Measurements from ENCODE around the gene IFT172. TPM values are rescaled to one million over a fixed set of nuclear protein-coding genes. Genes with fewer than 3 reads are reported as not detected.

Gene IFT172
- total RNA-seq, 1 donor from 2014 or later: 12.4 TPM

GRCh38 chr2:27464443-27464842 lies 25.1 kb downstream of the IFT172 start:
- no peaks in the 10 kb centered on the region for H3K27me3 Mint-ChIP-seq
- H3K36me3 Mint-ChIP-seq (ENCODE audit: low read depth): no peaks in the 10 kb centered on the region
- no peak overlapping the region for H3K27ac Mint-ChIP-seq
- no peaks in the 10 kb centered on the region for H3K4me1 Mint-ChIP-seq
- intact Hi-C loops (cut with micrococcal nuclease): no loop called here
- H3K4me3 Mint-ChIP-seq: no peak overlapping the region
- no peak for DNase-seq
- no peaks in the 10 kb centered on the region for H3K9me3 Mint-ChIP-seq

DNA sequence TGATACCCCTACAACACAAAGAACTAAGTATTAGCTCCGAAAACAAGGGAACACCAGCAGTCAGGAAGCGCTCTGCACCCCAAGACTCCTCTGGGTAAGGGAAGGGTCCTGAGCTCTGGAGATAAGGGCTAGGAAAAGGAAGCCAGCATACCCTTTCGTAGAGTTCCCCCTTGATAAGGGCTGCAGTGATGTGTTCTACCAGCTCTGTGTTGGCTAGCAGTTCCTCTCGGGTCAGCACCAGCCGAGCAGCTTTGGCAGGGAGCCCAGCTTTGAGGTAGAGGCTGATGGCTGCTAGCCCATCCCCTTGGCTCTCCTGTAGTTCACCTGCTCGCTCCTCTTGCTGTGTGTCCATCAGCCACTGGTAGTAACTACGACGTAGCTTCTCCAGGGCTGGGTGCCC lies 28.4 kb downstream of the IFT172 start:
- Mint-ChIP-seq H3K27me3 (no peaks in the 10 kb centered on the region), H3K36me3 (ENCODE audit: low read depth) (no peaks in the 10 kb centered on the region), H3K4me3 (no peak overlapping the region), H3K9me3 (no peaks in the 10 kb centered on the region), H3K4me1 (no peaks in the 10 kb centered on the region), H3K27ac (no peak overlapping the region)
- no peak for DNase-seq
- intact Hi-C loops (cut with micrococcal nuclease): no loop called here

DNA sequence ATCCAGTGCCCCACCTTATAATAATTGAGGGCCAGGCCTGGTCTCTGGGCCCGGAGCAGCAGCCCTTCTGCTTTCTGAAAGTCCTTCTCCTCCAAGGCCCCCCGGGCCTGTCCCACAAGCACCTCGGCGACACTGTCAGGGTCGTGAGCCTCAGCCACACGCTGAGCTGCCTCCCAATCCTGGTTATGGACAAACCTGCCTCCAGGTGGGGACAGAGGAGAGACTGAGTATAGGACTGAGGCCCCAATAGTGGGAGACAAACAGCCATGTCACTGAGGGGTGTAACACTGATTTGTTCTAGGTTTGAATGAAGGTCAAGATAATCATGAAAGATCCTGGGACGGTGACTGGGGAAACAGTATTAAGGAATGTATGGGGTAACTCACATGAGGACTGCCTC lies 35.6 kb downstream of the IFT172 start:
- H3K27me3 Mint-ChIP-seq: no peaks in the 10 kb centered on the region
- DNase-seq: no peak
- intact Hi-C loops (cut with micrococcal nuclease): no loop called here
- peaks cover 14% of the 10 kb centered on the region for H3K36me3 Mint-ChIP-seq (ENCODE audit: low read depth)
- H3K4me1 Mint-ChIP-seq: no peaks in the 10 kb centered on the region
- H3K27ac Mint-ChIP-seq: no peak overlapping the region
- no peak overlapping the region for H3K4me3 Mint-ChIP-seq
- H3K9me3 Mint-ChIP-seq: no peaks in the 10 kb centered on the region

DNA sequence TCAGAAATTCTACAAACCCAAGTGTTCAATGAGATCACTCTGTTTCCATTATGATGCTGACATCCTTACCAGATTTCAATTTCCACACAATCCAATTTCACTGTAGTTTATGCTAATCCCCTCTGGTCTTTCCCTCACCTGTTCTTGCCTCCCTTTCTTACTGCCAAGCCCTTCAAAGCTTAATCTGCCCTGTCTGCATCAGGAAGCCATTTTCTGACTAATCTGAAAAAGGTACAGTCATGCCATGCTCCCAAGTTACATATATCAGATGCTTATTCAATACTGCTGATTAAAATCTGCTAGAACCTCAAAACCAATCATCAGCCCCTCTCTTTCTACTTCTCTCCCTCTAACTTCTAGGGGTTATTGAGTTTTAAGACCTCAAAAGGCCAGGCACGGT lies 38.4 kb downstream of the IFT172 start:
- Mint-ChIP-seq H3K27ac (peak overlapping the region; percentile 9), H3K4me3 (no peak overlapping the region), H3K36me3 (ENCODE audit: low read depth) (peaks cover 14% of the 10 kb centered on the region), H3K4me1 (peaks cover under 1% of the 10 kb centered on the region), H3K27me3 (no peaks in the 10 kb centered on the region), H3K9me3 (no peaks in the 10 kb centered on the region)
- intact Hi-C loops (cut with micrococcal nuclease): no loop called here
- no peak for DNase-seq

DNA sequence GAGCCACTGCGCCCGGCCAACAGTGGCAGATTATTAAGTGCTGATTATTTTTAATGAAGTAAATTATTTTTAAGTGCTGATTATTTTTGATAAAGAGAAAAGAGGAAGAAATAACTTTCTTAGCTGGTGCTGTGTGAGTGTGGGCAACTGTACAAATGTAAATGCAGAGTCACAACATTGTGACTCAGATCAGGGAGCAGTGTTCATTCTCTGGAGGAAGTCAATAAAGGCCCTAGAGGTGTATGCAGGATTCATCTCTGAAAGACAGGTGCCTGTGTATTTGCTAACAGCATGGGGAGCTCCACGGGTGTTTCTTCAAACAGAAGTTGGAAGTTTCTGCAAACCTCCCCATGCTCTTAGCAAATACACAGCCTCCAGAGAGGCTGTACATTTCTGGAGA lies 41.2 kb downstream of the IFT172 start:
- no peak overlapping the region for H3K4me3 Mint-ChIP-seq
- intact Hi-C loops (cut with micrococcal nuclease): no loop called here
- H3K4me1 Mint-ChIP-seq: peaks cover 7% of the 10 kb centered on the region
- H3K36me3 Mint-ChIP-seq (ENCODE audit: low read depth): peaks cover 18% of the 10 kb centered on the region
- H3K27ac Mint-ChIP-seq: no peak overlapping the region
- no peaks in the 10 kb centered on the region for H3K27me3 Mint-ChIP-seq
- no peak for DNase-seq
- H3K9me3 Mint-ChIP-seq: no peaks in the 10 kb centered on the region

- no peak overlapping the region for H3K4me3 Mint-ChIP-seq
- intact Hi-C loops (cut with micrococcal nuclease): no loop called here
- H3K27ac Mint-ChIP-seq: no peak overlapping the region
- peak; percentile 72 for DNase-seq
- H3K4me1 Mint-ChIP-seq: peaks cover 7% of the 10 kb centered on the region
- no peaks in the 10 kb centered on the region for H3K27me3 Mint-ChIP-seq
- H3K36me3 Mint-ChIP-seq (ENCODE audit: low read depth): peaks cover 29% of the 10 kb centered on the region
- H3K9me3 Mint-ChIP-seq: no peaks in the 10 kb centered on the region
Observed at GRCh38 chr2:27446057-27446456, 43.5 kb downstream of the IFT172 start.

DNA sequence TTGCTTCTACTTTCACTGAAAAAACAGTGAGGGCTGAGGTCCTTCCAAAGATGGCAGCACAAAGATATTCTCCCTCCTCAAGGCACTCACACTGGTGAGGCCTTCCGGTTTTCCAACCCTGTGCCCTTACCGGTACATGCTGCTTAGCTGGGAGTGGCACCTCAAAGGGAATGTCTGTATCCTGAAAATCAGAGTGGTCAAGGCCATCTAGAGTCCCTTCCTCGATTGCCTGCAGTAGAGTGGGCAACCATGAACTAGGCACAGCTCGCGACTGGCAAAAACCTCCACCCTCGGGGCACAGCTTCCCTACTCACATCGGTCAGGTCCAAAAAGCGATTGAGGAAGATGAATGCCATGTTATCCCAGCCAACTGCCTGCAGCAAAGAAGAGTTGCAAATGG lies 43.9 kb downstream of the IFT172 start:
- no peak overlapping the region for H3K4me3 Mint-ChIP-seq
- H3K27ac Mint-ChIP-seq: peak overlapping the region; percentile 40
- peaks cover 7% of the 10 kb centered on the region for H3K4me1 Mint-ChIP-seq
- peaks cover 32% of the 10 kb centered on the region for H3K36me3 Mint-ChIP-seq (ENCODE audit: low read depth)
- intact Hi-C loops (cut with micrococcal nuclease): no loop called here
- DNase-seq: no peak
- no peaks in the 10 kb centered on the region for H3K27me3 Mint-ChIP-seq
- no peaks in the 10 kb centered on the region for H3K9me3 Mint-ChIP-seq

- Mint-ChIP-seq H3K4me1 (peaks cover 7% of the 10 kb centered on the region), H3K9me3 (no peaks in the 10 kb centered on the region), H3K36me3 (ENCODE audit: low read depth) (peaks cover 36% of the 10 kb centered on the region), H3K4me3 (no peak overlapping the region), H3K27ac (no peak overlapping the region), H3K27me3 (no peaks in the 10 kb centered on the region)
- DNase-seq: no peak
- intact Hi-C loops (cut with micrococcal nuclease): no loop called here
Observed at GRCh38 chr2:27445155-27445554, 44.4 kb downstream of the IFT172 start.

DNA sequence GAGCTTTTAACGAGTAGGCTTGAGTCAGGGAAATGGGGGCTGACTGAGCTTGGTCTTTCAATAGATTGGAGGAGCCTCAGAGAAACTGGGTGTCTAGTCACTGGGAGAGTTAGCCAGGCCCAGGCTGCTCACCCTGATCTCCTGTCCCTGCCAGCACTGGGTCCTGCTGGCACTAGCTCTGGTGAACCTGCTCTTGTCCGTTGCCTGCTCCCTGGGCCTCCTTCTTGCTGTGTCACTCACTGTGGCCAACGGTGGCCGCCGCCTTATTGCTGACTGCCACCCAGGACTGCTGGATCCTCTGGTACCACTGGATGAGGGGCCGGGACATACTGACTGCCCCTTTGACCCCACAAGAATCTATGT lies 46.6 kb downstream of the IFT172 start:
- no peak overlapping the region for H3K4me3 Mint-ChIP-seq
- intact Hi-C loops (cut with micrococcal nuclease): no loop called here
- no peaks in the 10 kb centered on the region for H3K27me3 Mint-ChIP-seq
- H3K27ac Mint-ChIP-seq: no peak overlapping the region
- peaks cover 7% of the 10 kb centered on the region for H3K4me1 Mint-ChIP-seq
- no peak for DNase-seq
- H3K36me3 Mint-ChIP-seq (ENCODE audit: low read depth): peaks cover 42% of the 10 kb centered on the region
- H3K9me3 Mint-ChIP-seq: no peaks in the 10 kb centered on the region

DNA sequence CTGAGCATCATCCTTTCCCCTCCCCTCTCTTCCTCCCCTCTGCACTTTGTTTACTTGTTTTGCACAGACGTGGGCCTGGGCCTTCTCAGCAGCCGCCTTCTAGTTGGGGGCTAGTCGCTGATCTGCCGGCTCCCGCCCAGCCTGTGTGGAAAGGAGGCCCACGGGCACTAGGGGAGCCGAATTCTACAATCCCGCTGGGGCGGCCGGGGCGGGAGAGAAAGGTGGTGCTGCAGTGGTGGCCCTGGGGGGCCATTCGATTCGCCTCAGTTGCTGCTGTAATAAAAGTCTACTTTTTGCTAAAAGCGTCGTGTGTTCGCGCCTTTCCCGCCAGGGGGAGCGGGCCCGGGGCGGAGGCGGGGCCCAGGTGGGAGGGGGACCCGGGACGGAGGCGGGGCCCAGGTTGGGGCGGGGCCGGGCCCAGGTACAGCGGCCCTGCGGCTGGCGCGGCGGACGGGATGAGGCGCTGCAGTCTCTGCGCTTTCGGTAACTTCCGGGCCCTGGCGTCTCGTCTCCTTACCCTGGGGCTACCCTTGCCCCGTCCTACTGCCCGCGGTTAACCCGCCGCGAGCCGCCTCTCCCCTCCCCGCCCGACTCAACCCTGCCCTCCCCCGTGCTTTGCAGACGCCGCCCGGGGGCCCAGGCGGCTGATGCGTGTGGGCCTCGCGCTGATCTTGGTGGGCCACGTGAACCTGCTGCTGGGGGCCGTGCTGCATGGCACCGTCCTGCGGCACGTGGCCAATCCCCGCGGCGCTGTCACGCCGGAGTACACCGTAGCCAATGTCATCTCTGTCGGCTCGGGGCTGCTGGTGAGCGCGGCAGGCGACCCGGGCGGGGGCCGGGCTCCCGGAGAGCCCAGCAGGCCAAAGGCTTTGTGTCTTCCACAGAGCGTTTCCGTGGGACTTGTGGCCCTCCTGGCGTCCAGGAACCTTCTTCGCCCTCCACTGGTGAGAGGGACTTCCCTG lies 47.3 kb downstream of the IFT172 start, which contains the start of gene KRTCAP3:
Gene KRTCAP3, plus strand, starts transcription at position 424 of the 962 bp plus-strand sequence. Its CDS starts 32 bp downstream, at position 456.
- peak; percentile 74 for DNase-seq
- H3K36me3 Mint-ChIP-seq (ENCODE audit: low read depth): peaks cover 44% of the 10 kb centered on the region

DNA sequence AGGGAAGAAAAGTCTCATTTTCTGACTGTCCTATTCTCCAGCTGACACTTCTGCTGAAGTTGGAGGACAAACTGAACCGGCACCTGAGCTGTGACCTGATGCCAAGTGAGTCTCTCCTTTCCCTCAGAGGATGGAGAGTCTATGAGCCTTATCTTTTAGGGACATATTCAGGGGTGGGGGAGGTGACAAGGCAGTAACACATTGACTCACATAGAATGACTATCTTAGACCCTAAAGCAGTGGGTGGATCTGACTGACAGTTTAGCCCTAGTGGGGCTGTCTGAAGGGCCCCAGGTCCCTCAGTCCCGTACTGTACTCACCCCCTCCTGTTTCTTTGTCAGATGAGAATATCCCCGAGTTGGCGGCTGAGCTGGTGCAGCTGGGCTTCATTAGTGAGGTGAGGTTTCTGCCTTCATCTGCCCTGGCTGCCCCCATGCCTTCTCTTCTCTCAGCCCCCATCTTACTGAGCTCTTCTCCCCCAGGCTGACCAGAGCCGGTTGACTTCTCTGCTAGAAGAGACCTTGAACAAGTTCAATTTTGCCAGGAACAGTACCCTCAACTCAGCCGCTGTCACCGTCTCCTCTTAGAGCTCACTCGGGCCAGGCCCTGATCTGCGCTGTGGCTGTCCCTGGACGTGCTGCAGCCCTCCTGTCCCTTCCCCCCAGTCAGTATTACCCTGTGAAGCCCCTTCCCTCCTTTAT lies 48.2 kb downstream of the IFT172 start:
- Mint-ChIP-seq H3K9me3 (no peaks in the 10 kb centered on the region), H3K27ac (peak overlapping the region; percentile 60), H3K4me3 (no peak overlapping the region), H3K27me3 (no peaks in the 10 kb centered on the region), H3K4me1 (peaks cover 7% of the 10 kb centered on the region), H3K36me3 (ENCODE audit: low read depth) (peaks cover 53% of the 10 kb centered on the region)
- DNase-seq: no peak
- intact Hi-C loops (cut with micrococcal nuclease): no loop called here

More for the DNA sequence above, 47.3 kb downstream of the IFT172 start, which contains the start of gene KRTCAP3:
- no peaks in the 10 kb centered on the region for H3K9me3 Mint-ChIP-seq
- H3K4me3 Mint-ChIP-seq: no peak within 1 kb of the TSS
- intact Hi-C loops (cut with micrococcal nuclease): no loop called here
- peaks cover 7% of the 10 kb centered on the region for H3K4me1 Mint-ChIP-seq
- H3K27me3 Mint-ChIP-seq: no peaks in the 10 kb centered on the region
- H3K27ac Mint-ChIP-seq: peak within 1 kb of the TSS; percentile 60

- Mint-ChIP-seq H3K27me3 (no peaks in the 10 kb centered on the region), H3K27ac (no peak overlapping the region), H3K36me3 (ENCODE audit: low read depth) (peaks cover 70% of the 10 kb centered on the region), H3K9me3 (no peaks in the 10 kb centered on the region), H3K4me3 (no peak overlapping the region), H3K4me1 (peaks cover 11% of the 10 kb centered on the region)
- intact Hi-C loops (cut with micrococcal nuclease): no loop called here
- no peak for DNase-seq
Observed at GRCh38 chr2:27435628-27436027, 53.9 kb downstream of the IFT172 start.

DNA sequence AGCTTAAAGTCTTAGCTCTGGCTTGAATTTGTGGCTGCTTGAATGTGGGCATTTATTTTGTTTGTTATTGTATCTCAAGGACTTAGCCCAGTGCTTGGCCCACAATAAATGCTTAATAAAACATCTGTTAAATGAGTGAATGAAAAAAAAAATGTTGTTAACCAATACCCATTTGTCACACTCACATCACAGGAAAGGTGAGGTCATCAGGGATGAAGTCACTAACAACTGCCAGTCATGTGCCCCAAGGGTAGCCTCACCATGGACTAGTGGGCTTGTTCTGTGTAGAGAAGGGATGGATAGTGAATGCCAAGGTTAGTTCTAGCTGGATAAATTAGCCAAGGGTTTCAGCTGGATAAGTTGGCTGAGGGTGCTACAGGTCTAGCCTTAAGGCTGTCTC lies 58.1 kb downstream of the IFT172 start:
- intact Hi-C loops (cut with micrococcal nuclease): no loop called here
- Mint-ChIP-seq H3K27ac (peak overlapping the region; percentile 93), H3K4me1 (peaks cover 31% of the 10 kb centered on the region), H3K4me3 (peak overlapping the region; percentile 77), H3K36me3 (ENCODE audit: low read depth) (peaks cover 40% of the 10 kb centered on the region), H3K9me3 (no peaks in the 10 kb centered on the region), H3K27me3 (no peaks in the 10 kb centered on the region)
- peak; percentile 77 for DNase-seq

DNA sequence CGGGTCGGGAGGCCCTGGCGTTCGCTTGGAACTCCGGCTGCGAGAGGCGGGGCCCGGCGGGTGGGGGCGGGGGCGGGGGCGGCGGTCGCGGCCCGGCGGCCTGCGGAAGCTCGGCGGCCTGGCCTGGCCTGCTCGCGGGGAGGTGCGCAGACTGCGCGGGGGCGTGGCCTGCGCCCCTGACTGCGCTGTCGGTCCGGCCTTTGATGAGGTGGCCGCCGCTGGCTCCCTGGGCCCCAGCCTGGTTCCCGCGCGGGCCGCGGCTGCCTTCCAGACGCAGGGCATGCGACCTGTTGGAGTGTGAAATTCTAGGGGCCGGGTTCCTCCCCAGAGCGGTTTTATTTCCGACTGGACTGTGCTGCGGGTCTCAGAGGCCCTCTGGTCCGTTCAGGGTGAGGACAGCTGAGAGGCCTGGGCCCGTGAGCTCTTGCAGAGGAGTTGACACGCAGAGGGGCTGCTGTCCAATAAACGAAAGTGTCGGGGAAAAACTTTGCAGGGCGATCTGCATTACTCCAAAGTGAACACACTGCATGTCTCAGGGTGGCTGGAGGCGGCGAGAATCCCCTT lies 60.5 kb downstream of the IFT172 start:
- Mint-ChIP-seq H3K4me3 (peak overlapping the region; percentile 97), H3K36me3 (ENCODE audit: low read depth) (peaks cover 17% of the 10 kb centered on the region), H3K9me3 (no peaks in the 10 kb centered on the region), H3K27me3 (no peaks in the 10 kb centered on the region), H3K27ac (peak overlapping the region; percentile 93), H3K4me1 (peaks cover 31% of the 10 kb centered on the region)
- intact Hi-C loops (cut with micrococcal nuclease): loop anchor here (1.0 to 5.0 kb wide), 9 partner anchors 20 to 964 kb away; partner anchors contain the start of genes CAD, EIF2B4, FOSL2 and GTF3C2
- peak; percentile 94 for DNase-seq
